Smooth muscle cell (in vitro differentiated cells): ENCODE data around the gene FBXL16. TPM values are rescaled to one million over a fixed set of nuclear protein-coding genes. Genes with fewer than 3 reads are reported as not detected.

Source experiments
- DNase-seq: peaks from one replicate; lab custom pipeline; 2025; ENCODE audit not compliant: unreplicated experiment; lab: John Stamatoyannopoulos, UW
- H2AFZ ChIP-seq: fragments of 200-600 bp; sonication (generic); 2 replicates; pipeline ENCODE4 v1.6.0; 2016; ENCODE audit warnings: antibody characterized with exemption, low read depth, mild to moderate bottlenecking
- H3F3A ChIP-seq: fragments of 200-600 bp; sonication (generic); 2 replicates; pipeline ENCODE4 v1.6.0; 2017; ENCODE audit warnings: antibody characterized with exemption, low read depth
- H3K27ac ChIP-seq: fragments of 200-600 bp; sonication (generic); 2 replicates; pipeline ENCODE4 v1.5.1; 2016; ENCODE audit warnings: low read depth, mild to moderate bottlenecking
- H3K27me3 ChIP-seq: fragments of 200-600 bp; sonication (generic); 2 replicates; pipeline ENCODE4 v1.6.1; 2016; ENCODE audit warnings: low read depth, mild to moderate bottlenecking
- H3K36me3 ChIP-seq: fragments of 200-600 bp; sonication (generic); 2 replicates; pipeline ENCODE4 v1.5.1; 2016; ENCODE audit warnings: low read depth
- H3K4me1 ChIP-seq: fragments of 200-600 bp; sonication (generic); 2 replicates; pipeline ENCODE4 v1.5.1; 2016; ENCODE audit warnings: low read depth
- H3K4me2 ChIP-seq: fragments of 200-600 bp; sonication (generic); 2 replicates; pipeline ENCODE4 v1.6.0; 2016; ENCODE audit warnings: mild to moderate bottlenecking
- H3K4me3 ChIP-seq: fragments of 200-600 bp; sonication (generic); 2 replicates; pipeline ENCODE4 v1.5.1; 2016; ENCODE audit warnings: mild to moderate bottlenecking
- H3K79me2 ChIP-seq: fragments of 200-600 bp; sonication (generic); 2 replicates; pipeline ENCODE4 v1.6.0; 2016; ENCODE audit warnings: low read depth, mild to moderate bottlenecking
- H3K9ac ChIP-seq: fragments of 200-600 bp; sonication (generic); 2 replicates; pipeline ENCODE4 v1.6.0; 2016; ENCODE audit warnings: low read depth
- H3K9me3 ChIP-seq: fragments of 200-600 bp; sonication (generic); replicated peaks from 2 replicates; pipeline ENCODE4 v1.5.1; 2016; ENCODE audit warnings: low read depth
- H4K20me1 ChIP-seq: fragments of 200-600 bp; sonication (generic); 2 replicates; pipeline ENCODE4 v1.6.0; 2016; ENCODE audit warnings: low read depth
- CTCF ChIP-seq: fragments of 200-600 bp; sonication (generic); IDR thresholded peaks from 2 replicates; pipeline ENCODE4 v1.5.1; 2017; ENCODE audit warnings: borderline replicate concordance, mild to moderate bottlenecking, antibody characterized with exemption; ENCODE audit not compliant: insufficient read depth, poor library complexity, severe bottlenecking
- WGBS: methylation state at CpG from one replicate; pipeline ENCODE4 v1.1.7; 2016; ENCODE audit warnings: low lambda C conversion rate; 5-methylcytosine and 5-hydroxymethylcytosine counted together
- polyA plus RNA-seq: library from polyadenylated mRNA; unstranded; fragments of >200 nt; fragmentation: Nextera tagmentation; extraction: Ambion mirVana; gene quantifications from 2 replicates; pipeline ENCODE4 v1.2.1, GENCODE V29; 2016
- total RNA-seq: library from RNA; depleted of rRNA; stranded (reverse); fragments of >200 nt; gene quantifications from 2 replicates; pipeline ENCODE4 v1.2.3, GENCODE V29; 2014

The FBXL16 gene
- total and polyA plus RNA-seq, 2 experiments from 2014 or later = 0.17 to 0.76 TPM

DNA sequence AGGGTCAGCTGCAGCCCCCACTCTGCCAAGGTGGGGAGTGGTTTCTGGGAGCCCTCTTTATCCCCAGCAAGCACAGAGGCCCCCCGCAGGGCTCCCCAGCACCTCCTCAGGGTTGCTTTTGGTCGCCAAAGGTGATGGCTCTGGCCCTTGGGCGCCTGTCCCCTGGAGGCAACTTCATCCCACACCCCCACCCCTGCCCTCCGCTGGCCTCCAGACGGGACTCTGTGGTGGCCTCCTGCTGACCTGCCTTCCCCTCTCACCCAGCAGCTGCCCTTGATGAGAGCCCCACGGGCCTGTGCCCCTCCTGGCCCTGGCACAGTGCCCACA is 45.5 kb downstream of the FBXL16 start:
- Histone ChIP-seq H3K4me3 (no peak overlapping the region), H4K20me1 (no peaks in the 10 kb centered on the region), H2AFZ (no peak overlapping the region), H3K9ac (no peak overlapping the region), H3K9me3 (no peaks in the 10 kb centered on the region), H3F3A (no peaks in the 10 kb centered on the region), H3K36me3 (no peaks in the 10 kb centered on the region), H3K79me2 (no peaks in the 10 kb centered on the region), H3K27me3 (no peaks in the 10 kb centered on the region), H3K27ac (no peak overlapping the region), H3K4me1 (peaks cover 3% of the 10 kb centered on the region), H3K4me2 (no peak overlapping the region)
- no peak for DNase-seq
- no peak for TF ChIP-seq CTCF
- 78% methylated on average over 6 of the region's 6 CpGs for WGBS

DNA sequence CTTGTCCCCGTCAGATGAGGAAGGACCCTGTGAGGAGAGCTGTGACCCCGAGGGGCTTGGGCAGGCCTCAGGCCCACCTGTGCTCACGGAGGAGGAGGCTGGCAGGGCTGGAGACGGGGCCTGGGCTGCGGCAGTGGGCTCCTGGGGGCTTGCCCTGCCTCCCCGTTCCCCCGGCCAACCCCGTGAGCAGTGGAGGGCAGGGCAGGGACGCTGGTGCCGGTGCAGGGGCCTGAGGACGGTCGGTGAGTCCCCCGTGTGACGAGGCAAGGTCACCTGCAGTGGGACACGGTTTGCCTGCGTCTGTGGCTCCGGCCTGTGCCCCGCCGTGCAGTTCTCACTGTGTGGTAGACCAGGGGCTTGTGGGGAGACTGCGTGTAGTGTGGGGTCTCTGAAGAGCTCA is 46.0 kb downstream of the FBXL16 start:
- H4K20me1 ChIP-seq = no peaks in the 10 kb centered on the region
- no peak overlapping the region for H3K27ac ChIP-seq
- H2AFZ ChIP-seq = no peak overlapping the region
- no peak overlapping the region for H3K4me2 ChIP-seq
- no peaks in the 10 kb centered on the region for H3F3A ChIP-seq
- no peak overlapping the region for H3K4me3 ChIP-seq
- no peak for DNase-seq
- no peaks in the 10 kb centered on the region for H3K27me3 ChIP-seq
- TF ChIP-seq CTCF = no peak
- no peaks in the 10 kb centered on the region for H3K36me3 ChIP-seq
- H3K79me2 ChIP-seq = no peaks in the 10 kb centered on the region
- no peak overlapping the region for H3K9ac ChIP-seq
- H3K9me3 ChIP-seq = no peaks in the 10 kb centered on the region
- WGBS = 95% methylated on average over 20 of the region's 20 CpGs
- H3K4me1 ChIP-seq = peaks cover 3% of the 10 kb centered on the region

GRCh38 chr16:658679-659571 is 46.7 kb downstream of the FBXL16 start:
- Histone ChIP-seq H3K4me2 (no peak overlapping the region), H3K79me2 (no peaks in the 10 kb centered on the region), H2AFZ (no peak overlapping the region), H3K4me3 (no peak overlapping the region), H3K27me3 (no peaks in the 10 kb centered on the region), H3K36me3 (no peaks in the 10 kb centered on the region), H3K27ac (no peak overlapping the region), H4K20me1 (no peaks in the 10 kb centered on the region), H3K9ac (no peak overlapping the region), H3F3A (no peaks in the 10 kb centered on the region), H3K4me1 (peaks cover 3% of the 10 kb centered on the region), H3K9me3 (no peaks in the 10 kb centered on the region)
- 92% methylated on average over 30 of the region's 35 CpGs for WGBS
- DNase-seq = no peak
- peak; percentile 6 for TF ChIP-seq CTCF

- no peak overlapping the region for H3K4me3 ChIP-seq
- no peaks in the 10 kb centered on the region for H4K20me1 ChIP-seq
- no peak for TF ChIP-seq CTCF
- no peak for DNase-seq
- H3K9ac ChIP-seq = no peak overlapping the region
- WGBS = 96% methylated on average over 19 of the region's 22 CpGs
- H3K9me3 ChIP-seq = no peaks in the 10 kb centered on the region
- no peaks in the 10 kb centered on the region for H3K27me3 ChIP-seq
- H3K79me2 ChIP-seq = no peaks in the 10 kb centered on the region
- no peaks in the 10 kb centered on the region for H3K36me3 ChIP-seq
- no peak overlapping the region for H3K27ac ChIP-seq
- H3K4me2 ChIP-seq = no peak overlapping the region
- no peaks in the 10 kb centered on the region for H3F3A ChIP-seq
- H3K4me1 ChIP-seq = peaks cover 3% of the 10 kb centered on the region
- no peak overlapping the region for H2AFZ ChIP-seq
Measured at GRCh38 chr16:657487-657886, 48.1 kb downstream of the FBXL16 start.
